Activated T-cell treated with anti-CD3 and anti-CD28 coated beads for 24 hours (primary cell): ENCODE results near the gene C2.

ENCODE experiments used
- DNase-seq: peaks from one replicate; pipeline ENCODE4 v3.0.0-alpha.2; 2020; ENCODE audit warnings: low read depth

Gene C2

GRCh38 chr6:31927242-31927862 lies at the start of gene C2:
Gene C2, plus strand, starts transcription at chr6:31927717. Its CDS starts 36 bp downstream, at chr6:31927753.
- DNase-seq: no peak

GRCh38 chr6:31878222-31878621 lies 49.3 kb upstream of the C2 start:
- no peak for DNase-seq

GRCh38 chr6:31878726-31879125 lies 48.8 kb upstream of the C2 start, which contains the start of gene SLC44A4:
Gene SLC44A4, minus strand, starts transcription at chr6:31878997. Its CDS starts 17 bp downstream, at chr6:31878980.
- no peak for DNase-seq

DNA sequence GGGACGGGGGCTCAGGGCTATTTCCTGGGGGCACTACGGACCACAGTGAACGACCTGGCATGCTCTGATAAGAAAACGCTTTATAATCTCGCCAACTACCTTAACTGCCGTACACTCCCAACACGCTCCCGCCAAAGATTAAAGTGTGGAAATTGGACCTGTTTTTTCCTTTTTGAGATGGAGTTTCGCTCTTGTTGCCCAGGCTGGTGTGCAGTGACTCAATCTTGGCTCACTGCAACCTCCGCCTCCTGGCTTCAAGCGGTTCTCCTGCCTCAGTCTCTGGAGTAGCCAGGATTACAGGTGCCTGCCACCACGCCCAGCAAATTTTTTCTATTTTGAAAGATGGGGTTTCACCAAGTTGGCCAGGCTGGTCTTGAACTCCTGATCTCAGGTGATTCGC lies 48.4 kb upstream of the C2 start:
- DNase-seq: no peak

DNA sequence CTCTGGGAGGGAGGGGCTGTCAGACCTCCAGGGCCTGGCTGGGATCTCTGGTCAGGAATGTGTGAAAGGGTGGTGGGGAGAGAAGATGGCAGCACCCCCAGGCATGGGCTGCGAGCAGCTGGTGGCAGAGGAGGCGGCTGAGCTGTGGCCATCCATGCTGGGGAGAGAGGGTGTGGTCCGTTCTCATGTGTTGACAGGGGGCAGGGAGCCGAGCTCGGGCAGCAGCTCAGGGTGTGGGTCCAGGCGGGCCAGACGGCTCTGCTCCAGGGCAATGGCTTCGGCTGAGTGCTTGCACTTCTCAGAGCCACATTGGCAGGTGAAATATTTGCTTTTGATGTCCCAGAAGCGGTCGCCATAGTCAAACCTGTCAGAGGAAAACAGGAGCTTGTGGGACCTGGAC lies 47.6 kb upstream of the C2 start:
- no peak for DNase-seq

DNA sequence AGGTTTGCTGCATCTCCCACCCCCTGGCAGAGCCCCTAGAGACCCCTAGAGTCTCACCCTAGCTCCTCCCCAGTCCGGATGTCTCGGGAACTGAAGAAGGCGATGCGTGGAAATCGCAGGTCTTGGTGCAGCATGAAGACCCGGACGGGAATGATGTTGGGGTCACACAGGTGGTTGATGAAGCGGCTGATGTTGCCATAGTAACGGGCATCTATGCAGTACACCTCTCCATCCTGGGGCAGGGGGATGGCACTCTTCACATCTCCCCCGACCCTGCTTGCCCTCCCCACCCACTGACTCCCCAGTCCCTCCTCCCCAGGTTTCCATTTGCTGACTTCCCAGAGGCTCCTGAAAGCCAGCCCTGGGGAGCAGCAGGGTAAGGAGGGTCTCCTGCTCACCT lies 46.9 kb upstream of the C2 start:
- no peak for DNase-seq

GRCh38 chr6:31881136-31881859 lies 46.2 kb upstream of the C2 start:
- DNase-seq: no peak

DNA sequence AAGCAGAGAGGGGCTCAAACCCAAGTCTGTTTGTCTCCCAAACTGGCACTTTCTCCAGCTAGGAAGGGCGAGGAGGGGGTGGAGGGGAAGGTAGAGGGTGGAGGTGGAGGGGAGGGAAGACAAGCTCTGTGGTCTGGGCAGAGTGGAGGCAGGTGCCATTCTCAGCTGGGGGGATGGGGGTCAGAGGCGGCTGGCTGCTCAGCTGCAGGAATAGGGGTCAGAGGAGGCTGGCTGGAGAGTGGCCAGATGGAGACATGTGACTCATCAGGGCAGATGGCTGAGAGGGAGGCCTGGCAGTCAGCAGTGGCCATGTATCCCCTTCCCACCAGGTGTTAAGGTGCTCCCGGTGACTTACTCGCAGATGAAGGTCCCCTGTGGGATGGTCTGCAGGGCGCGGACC lies 45.2 kb upstream of the C2 start:
- no peak for DNase-seq

GRCh38 chr6:31883676-31884075 lies 43.8 kb upstream of the C2 start:
- no peak for DNase-seq

DNA sequence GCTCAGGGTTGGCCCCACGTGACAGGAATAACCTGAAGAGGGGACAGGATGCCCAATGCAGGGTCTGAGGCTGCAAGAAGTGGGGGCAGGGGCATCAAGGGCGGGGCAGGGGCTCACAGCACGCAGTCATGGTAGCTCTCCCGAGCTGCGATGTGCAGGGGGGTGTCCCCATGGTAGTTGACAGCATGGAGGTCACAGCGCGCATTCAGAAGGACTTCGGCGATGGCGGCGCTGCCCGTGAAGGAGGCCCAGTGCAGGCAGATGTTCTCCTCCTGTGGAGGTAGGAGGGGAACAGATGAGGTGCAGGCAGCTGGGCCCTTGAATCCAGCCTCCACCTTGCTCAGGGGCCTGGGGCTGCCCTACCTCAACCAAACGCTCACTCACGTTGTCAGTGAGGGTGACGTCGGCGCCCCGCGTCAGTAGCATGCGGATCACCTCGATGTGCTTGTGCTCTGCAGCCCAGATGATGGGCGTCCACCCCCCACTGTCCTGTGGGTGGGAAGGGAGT lies 42.9 kb upstream of the C2 start:
- no peak for DNase-seq

DNA sequence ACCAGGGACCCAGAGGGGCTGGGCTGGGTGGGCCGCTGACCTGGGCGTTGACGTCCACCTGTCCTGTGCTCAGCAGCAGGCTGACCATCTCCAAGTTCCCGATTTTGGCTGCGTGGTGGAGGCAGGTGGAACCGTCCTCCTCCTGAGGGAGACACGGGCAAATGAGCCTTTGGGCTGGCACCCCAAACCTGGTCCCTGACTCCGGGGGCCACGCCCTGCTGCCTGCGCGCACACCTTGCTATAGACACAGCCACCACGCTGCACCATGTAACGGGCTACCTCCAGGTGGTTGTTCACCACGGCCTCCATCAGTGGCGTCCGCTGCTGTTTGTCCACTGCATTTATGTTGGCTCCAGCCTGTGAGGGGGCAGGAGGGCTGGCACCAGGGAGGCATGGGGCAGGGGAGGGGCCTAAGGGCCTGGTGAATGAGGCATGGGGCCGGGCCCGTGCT lies 41.0 kb upstream of the C2 start:
- no peak for DNase-seq

- no peak for DNase-seq
Observed at GRCh38 chr6:31887173-31888007, 40.1 kb upstream of the C2 start.

DNA sequence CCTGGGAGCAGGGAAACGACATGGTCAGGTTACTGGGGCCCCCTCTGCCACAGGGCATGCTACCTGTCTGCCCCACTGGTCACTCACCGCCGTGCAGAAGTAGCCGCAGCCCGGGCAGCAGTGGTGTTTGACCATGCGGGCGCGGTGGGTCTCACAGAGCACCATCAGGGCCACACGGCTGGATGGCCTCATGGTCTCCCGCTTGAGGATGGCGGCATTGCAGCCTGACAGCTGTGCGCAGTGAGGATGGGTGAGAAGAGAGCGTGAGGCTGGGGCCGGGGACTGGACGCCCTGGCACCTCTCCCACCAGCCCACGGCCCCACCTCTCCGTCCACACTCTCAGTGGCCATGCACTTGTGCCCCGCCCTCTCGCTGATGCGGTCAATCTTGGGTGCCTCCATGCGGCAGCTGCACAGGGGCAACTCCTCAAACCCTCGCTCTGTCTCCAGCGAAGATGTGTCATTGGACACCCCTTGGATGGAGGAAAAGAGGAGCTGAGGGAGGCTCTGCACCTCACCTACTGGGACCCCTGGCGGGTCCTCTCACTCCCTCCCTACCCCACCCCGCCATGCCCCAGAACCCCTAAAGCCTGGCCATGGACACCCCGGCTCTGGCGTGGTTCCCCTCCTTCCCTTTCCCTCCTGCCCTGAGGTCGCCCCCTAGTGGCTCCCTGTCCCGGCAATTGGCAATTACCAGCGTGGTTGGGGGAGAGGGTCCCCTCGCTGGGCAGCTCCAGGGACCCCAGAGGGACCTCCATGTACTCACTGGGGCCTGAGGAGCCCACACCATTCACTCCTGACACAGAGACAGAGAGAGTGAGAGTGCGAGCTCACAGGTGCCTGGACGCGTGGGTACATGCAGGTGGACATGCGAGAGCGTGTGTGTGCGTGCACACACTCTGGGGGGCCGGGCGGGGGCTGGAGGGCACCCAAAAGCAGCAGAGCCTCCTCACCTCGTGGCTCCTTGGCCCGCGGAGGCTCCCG lies 39.0 kb upstream of the C2 start:
- peak; percentile 32 for DNase-seq

DNA sequence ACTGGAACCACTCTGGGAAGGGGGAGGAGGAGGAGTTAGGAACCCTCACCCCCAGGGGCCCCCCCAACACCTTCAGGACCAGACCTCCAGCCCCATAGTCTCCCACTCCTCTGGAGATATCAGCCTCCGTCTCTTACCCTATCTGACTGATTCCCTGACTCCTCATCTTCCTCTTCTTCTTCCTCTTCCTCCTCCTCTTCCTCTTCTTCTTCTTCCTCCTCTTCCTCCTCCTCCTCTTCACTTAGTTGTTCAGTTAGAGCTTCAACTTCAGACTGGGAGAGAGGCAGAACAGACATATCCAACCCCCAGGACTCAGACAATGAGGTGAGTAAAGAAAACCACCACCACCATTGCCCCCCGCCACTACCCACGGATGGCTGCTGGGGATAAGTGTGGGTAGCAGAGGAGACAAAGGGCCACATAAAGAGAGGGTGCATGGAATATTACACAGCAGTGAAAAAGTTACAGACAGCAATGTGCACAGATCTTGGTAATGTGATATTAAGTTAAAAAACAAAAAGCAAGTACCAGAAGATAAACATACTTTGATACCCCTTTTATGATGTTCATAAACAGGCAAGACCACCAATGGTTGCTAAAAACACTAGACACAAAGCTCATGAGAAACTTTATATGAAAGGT lies 38.1 kb upstream of the C2 start:
- DNase-seq: no peak

- DNase-seq: no peak
Observed at GRCh38 chr6:31892821-31893220, 34.7 kb upstream of the C2 start.

- no peak for DNase-seq
Observed at GRCh38 chr6:31896493-31896855, 31.0 kb upstream of the C2 start.

DNA sequence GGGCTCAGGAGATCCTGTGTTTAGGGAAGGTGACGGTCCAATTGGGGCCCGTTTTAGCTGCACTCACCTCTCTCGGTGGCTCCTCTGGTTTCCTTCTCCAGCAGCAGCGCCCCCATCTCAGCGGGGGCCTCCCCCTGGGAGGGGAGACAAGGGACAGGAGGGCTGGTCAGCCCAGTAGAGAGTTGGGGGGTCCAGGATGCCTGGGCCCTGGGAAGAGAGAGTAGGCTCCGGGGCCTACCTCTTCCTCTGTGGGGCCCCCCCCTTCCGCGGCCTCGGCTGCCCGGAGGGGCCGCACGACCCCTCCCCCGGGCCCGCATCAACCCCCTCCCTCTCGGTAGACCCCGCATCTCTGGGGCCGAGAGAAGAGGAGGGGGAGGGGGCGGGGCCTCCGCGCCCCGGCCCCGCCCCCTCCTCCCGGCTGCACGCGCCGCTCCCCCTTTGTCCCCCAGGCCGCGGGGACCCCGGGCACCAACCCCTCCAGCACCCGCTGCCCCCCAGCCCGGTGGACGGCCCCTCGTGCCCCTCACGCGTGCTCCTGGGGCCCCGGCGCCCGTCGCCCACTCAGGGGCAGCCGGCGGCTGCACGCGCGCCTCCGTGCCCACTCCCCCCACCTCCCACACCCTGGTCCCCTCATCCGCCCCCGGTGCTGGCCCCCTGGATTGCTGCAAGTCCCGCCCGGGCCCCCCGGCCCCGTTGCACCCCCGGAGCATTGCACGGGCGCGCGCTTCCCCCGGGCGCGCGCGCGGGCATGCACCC lies 30.5 kb upstream of the C2 start:
- no peak for DNase-seq

DNA sequence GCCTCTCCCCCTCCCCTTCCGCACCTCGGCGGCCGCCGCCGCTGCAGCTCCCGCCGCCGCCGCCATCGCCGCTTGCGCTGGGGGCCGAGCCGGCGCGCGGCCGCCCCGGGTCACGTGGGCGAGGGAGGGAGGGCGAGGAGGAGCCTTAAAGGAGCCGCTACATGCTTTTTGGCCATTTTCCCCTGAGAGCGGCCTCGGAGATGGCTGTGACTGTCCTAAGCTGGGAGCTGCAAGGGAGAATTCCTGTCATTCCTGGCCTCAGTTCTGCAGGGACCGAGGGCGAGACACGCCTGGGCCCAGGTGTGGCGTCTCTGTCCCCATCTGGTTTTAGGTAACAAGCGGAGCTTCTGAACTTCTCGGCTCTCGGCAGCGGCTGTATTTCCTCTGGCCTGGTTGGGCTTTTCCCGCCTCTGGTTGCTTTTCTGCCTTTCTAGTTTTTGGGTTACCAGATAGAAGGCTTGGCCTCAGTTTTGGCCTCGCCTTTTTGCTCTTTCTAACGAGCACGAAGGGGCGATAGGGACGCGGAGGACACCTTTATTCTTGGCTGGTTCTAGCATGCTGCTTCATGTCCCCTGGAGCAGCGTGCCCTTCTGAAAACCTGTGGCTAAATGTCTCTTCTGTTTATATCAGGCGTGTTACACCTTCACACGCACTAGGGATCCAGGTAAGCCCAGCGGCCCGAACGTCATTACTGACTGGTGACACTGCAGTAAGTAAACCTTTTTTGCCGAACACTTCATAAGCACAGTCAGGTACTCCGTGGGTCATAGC lies 29.7 kb upstream of the C2 start, which contains the start of gene EHMT2:
Gene EHMT2 (minus strand): TSS at position 87 of the 771 bp plus-strand sequence. CDS start 21 bp downstream, at position 66.
- DNase-seq: peak; percentile 83

DNA sequence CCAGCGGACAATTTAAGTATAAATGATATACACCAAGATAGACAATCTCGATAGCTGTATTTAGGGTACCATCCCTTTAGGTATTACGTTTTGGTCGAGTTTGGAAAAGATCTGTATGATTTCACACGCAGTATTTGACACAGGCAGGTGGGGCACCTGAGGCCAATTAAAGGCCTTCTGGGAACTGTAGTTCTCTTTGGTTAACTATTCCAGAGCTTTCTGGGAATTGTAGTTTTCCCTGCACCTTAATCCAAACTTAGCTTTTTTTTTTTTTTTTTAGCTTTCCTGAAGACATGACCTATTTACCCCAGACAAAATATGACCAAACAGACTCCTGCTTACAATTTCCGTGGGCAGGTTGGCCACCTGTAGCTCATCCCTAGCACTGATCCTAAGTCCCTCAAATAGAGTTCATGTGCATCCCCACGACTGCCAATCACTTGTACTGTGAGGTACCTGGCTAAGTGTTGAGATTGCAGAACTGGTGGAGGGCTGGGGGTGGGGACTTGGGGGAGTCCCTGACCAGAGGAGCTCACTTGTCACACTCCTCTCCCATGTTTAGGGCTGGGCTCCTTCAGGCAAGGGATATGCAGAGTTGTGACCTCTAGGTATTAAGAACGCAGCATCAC lies 29.0 kb upstream of the C2 start:
- DNase-seq: no peak
